Camera-type eye (tissue), 1 donor: ENCODE measurements around the gene CCDC60. TPM values are rescaled to one million over a fixed set of nuclear protein-coding genes. Genes with fewer than 3 reads are reported as not detected.

Experiments used
- total RNA-seq: library from RNA; depleted of rRNA; stranded (reverse); fragments of >200 nt; gene quantifications from one replicate; pipeline ENCODE4 v1.2.3, GENCODE V29; 2014

The CCDC60 gene
- total RNA-seq = 32.3 TPM

GRCh38 chr12:119334430-119335170 lies at the start of gene CCDC60:
Gene CCDC60, plus strand, starts transcription at chr12:119334729. Its CDS starts 448 bp downstream, at chr12:119335177.

Other genes with a start within 250 kb of the CCDC60 start
- 26.3 TPM for gene HSPB8, start 155.8 kb upstream of the CCDC60 start, total RNA-seq